SK-MEL-5 (cell line): Measurements from ENCODE around the gene GLB1L3. TPM values are rescaled to one million over a fixed set of nuclear protein-coding genes. Genes with fewer than 3 reads are reported as not detected.

Source experiments
- DNase-seq: peaks from one replicate; pipeline ENCODE4 v3.0.0-alpha.2; 2016; ENCODE audit warnings: low read depth, low spot score
- in situ Hi-C: cut with HindIII; loops from 2 replicates; pipeline ENCODE4 v1.10.0; 2016; ENCODE audit warnings: low sequenced_read_pairs, high pct_unique_total_duplicates, low pct_unique_long_range_greater_than_20kb
- total RNA-seq: library from RNA; depleted of rRNA; stranded (reverse); fragments of >200 nt; shearing (Covaris generic); gene quantifications from 2 replicates; pipeline ENCODE4 v1.2.3, GENCODE V29; 2014; rRNA removed

Gene GLB1L3
- total RNA-seq, 1 experiment from 2014 or later, result 0.69 TPM

- in situ Hi-C loops, result no loop called here
These were observed 86.2 kb downstream of the GLB1L3 start for GRCh38 chr11:134362192-134362901.

GRCh38 chr11:134363161-134363560, 87.0 kb downstream of the GLB1L3 start:
- in situ Hi-C loops, result no loop called here
- DNase-seq, result no peak

More at GRCh38 chr11:134362192-134362901, 86.2 kb downstream of the GLB1L3 start:
- no peak for DNase-seq

- DNase-seq, result no peak
- in situ Hi-C loops, result no loop called here
These were observed 87.4 kb downstream of the GLB1L3 start for GRCh38 chr11:134363592-134363991.

- DNase-seq, result no peak
- in situ Hi-C loops, result no loop called here
These were observed 88.1 kb downstream of the GLB1L3 start for GRCh38 chr11:134364261-134364660.

GRCh38 chr11:134365011-134365925, 89.1 kb downstream of the GLB1L3 start:
- in situ Hi-C loops, result no loop called here
- DNase-seq, result no peak

GRCh38 chr11:134366254-134366653, 90.1 kb downstream of the GLB1L3 start:
- in situ Hi-C loops, result no loop called here

GRCh38 chr11:134367781-134368180, 91.6 kb downstream of the GLB1L3 start:
- DNase-seq, result no peak
- in situ Hi-C loops, result no loop called here

More at GRCh38 chr11:134366254-134366653, 90.1 kb downstream of the GLB1L3 start:
- DNase-seq, result no peak

Other genes starting within 250 kb of the GLB1L3 start
- gene JAM3, start 207.3 kb upstream of the GLB1L3 start, total RNA-seq, result 70.7 and 72.2 TPM in 2 replicates
- 13.4 and 15.3 TPM in 2 replicates for gene NCAPD3, start 52.4 kb upstream of the GLB1L3 start, total RNA-seq
- gene VPS26B, start 51.7 kb upstream of the GLB1L3 start, total RNA-seq, result 22.3 and 23.0 TPM in 2 replicates
- gene THYN1, start 23.0 kb upstream of the GLB1L3 start, total RNA-seq, result 19.7 and 25.3 TPM in 2 replicates
- gene ACAD8, start 22.8 kb upstream of the GLB1L3 start, total RNA-seq, result 12.7 and 14.5 TPM in 2 replicates
- gene GLB1L2, start 55.6 kb downstream of the GLB1L3 start, total RNA-seq, result 0.48 and 1.1 TPM in 2 replicates
- 3.7 and 4.8 TPM in 2 replicates for gene B3GAT1, start 135.9 kb downstream of the GLB1L3 start, total RNA-seq